Stimulated activated CD4-positive, alpha-beta T cell treated with anti-CD3 and anti-CD28 coated beads, Interleukin-4, amount 100 ng/mL, for 48 hours (primary cell): ENCODE results near the gene GRID2.

ENCODE experiments used
- DNase-seq, 2 donors: peaks; one replicate each; pipeline ENCODE4 v3.0.0-alpha.2; 2020; ENCODE audit warnings: low read depth in 2 of 2

Gene GRID2

DNA sequence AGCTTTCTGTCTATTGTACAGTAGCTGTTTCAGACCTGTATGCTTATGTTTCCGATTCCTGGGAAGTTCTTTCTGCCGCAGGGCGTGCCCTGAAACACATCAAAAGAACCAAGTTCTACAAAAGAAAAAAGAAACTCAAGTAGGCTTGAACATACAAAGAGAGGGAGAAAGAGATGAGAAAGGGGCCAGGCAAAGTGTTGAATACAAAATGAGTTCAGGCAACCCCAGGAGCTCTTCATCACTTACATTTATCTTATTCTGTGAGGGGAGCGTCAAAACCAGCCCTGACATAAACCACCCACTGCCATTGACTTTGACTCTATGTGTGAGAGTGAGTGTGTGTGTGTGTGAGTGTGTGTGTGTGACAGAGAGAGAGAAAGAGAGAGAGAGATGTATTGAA, 1498.3 kb downstream of the GRID2 start:
- DNase-seq, result no peak

DNA sequence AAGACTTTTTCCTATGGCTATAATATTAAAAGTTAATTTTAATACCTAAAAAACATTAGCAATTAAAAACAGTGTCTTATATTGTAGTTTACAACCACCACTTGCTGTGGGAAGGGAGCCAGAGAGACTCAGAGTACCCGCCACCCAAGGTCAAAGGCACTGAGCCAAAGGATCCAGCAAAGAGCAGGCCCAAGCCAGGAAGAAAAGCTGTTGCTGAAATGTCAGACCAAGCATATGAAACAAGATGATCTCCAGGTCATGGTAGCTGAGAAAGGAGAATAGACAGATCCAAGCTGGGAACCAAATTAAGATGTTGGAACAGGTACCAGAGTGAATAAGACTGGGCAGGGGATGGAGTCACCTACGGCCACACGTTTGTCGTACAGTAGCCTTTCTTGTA, 1506.0 kb downstream of the GRID2 start:
- no peak for DNase-seq

DNA sequence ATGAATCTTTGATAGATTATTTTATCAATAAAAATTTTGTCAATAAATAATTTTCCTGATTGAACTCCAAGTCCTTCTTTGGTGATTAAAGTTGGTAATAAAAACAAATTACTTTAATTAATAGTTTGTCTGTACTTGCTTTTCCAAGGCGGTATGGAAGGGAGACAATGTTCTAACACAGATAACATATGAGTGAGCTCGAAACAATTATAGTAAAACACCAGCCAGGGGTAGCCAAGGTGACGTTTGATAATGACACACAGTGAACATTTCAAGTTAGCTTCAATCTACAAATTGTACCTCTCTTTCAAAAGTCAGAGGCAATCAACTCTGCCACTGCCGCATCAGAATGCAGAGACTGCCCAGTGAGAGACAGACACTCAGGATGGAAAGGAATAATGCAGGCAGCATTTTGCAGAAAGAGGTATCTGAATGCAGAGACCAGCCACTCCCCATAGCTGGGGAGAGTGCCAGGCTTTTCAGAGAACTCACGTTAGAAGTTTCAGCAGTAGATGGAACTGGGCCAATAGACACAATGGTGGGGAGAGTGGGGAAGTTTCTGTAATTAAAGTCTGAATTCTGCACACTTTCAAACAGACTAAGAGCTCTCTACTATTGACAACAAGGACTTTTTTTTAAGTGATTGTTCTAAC, 1506.7 kb downstream of the GRID2 start:
- DNase-seq, result no peak

DNA sequence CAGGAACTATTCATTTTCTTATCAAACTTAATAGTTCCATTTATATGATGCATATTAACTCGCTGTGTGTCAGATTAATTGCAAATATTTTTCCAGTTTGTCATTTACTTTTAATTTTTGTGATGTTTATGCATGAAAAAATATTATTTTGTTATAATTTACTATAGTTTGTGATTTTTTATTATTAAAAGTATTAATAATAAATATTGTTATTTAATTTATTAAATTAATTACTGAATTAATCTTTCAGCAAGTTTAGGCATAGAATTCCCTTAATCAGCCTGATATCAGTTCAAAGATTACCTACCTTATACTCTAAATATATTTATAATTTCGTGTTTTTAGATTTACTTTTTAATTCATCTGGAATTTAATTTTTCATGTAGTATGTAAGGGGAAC, 1509.3 kb downstream of the GRID2 start:
- no peak for DNase-seq

DNA sequence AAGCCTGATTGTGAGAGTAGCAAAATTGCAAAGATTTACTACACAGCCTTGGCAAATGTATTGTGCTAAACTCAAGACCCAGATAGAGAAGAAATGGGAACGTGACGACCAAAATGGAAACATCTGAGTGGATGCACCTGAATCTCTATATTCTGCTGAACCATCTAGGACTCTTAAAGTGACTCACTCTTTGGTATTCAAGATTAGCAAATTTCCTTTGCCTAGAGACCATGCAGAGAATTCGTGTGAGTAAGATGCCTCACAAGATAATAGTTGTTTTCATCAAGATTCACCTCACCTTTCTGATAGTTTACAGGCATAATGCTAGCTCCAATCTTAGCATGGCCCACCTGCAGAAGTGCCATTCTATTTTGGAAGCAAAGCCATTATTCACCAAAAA, 1510.4 kb downstream of the GRID2 start:
- DNase-seq, result no peak

DNA sequence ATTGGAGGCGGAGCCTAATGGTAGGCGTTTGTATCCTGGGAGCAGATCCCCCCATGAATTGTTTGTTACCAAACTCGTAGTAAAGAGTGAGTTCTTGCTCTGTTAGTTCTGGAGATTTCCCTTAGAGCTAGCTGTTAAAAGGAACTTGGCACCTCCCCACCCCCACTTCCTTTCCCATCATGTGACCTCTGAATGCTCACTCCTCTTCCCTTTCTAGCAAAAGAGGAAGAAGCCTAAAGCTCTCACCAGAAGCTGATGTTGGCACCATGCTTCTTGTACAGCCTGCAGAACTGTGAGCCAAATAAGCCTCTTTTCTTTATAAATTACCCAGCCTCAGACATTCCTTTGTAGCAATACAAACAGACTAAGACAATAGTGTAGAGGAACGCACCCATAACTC, 1511.0 kb downstream of the GRID2 start:
- no peak for DNase-seq
